Right lobe of liver (tissue), 6 donors: ENCODE results near the gene COL5A1. TPM values are rescaled to one million over a fixed set of nuclear protein-coding genes. Genes with fewer than 3 reads are reported as not detected.

Source experiments
- ATAC-seq, 4 donors: fragments of 200-7000 bp; cut with Tn5 transposase; one replicate each; pipeline ENCODE4 v1.9.1; 2020; ENCODE audit warnings: mild to moderate bottlenecking in 4 of 4, moderate library complexity in 4 of 4
- DNase-seq, 3 donors: peaks; one replicate each; pipeline ENCODE4 v3.0.0-alpha.2; 2020
- H3K27ac ChIP-seq, 3 donors: fragments of 200-600 bp; one replicate each; pipeline ENCODE4 v1.8.0; 2022
- H3K27me3 ChIP-seq, 2 donors: fragments of 200-600 bp; one replicate each; pipeline ENCODE4 v1.8.0; 2022
- H3K36me3 ChIP-seq, 4 donors: fragments of 200-600 bp; sonication (generic) in 1 of 4; one replicate each; pipeline versions ENCODE4 v1.5.1 to v1.8.0; 2017 to 2022; ENCODE audit warnings: control low read depth in 1 of 4
- H3K4me1 ChIP-seq, 4 donors: fragments of 200-600 bp; sonication (generic) in 1 of 4; one replicate each; pipeline versions ENCODE4 v1.5.1 to v1.8.0; 2017 to 2022; ENCODE audit warnings: control low read depth in 1 of 4
- H3K4me3 ChIP-seq, 3 donors: fragments of 200-600 bp; one replicate each; pipeline ENCODE4 v1.8.0; 2022
- H3K9me3 ChIP-seq, 4 donors: fragments of 200-600 bp; sonication (generic) in 1 of 4; one replicate each; pipeline versions ENCODE4 v1.5.1 to v1.8.0; 2017 to 2022; ENCODE audit warnings: control low read depth in 1 of 4
- CTCF ChIP-seq, 4 donors: fragments of 200-600 bp in 3 of 4; fragments of 450-650 bp in 1 of 4; IDR thresholded peaks; one replicate each; pipeline versions ENCODE4 v1.5.1 to v1.8.0; 2016 to 2022; ENCODE audit warnings: antibody characterized with exemption in 4 of 4, mild to moderate bottlenecking in 2 of 4
- POLR2A ChIP-seq: fragments of 450-650 bp; IDR thresholded peaks from one replicate; pipeline ENCODE4 v1.6.1; 2017; ENCODE audit warnings: antibody characterized with exemption, mild to moderate bottlenecking
- WGBS: methylation state at CpG from one replicate; pipeline ENCODE4 v1.1.6; 2018; ENCODE audit warnings: low coverage, low lambda C conversion rate; ENCODE audit not compliant: insufficient coverage; ENCODE audit errors: missing lambda C conversion rate; 5-methylcytosine and 5-hydroxymethylcytosine counted together
- intact Hi-C, 2 donors: fragments of 100-400 bp; cut with DNase I; formaldehyde crosslinking; loops; one replicate each; pipeline versions ENCODE4 v1.11.2 to v1.14.1; 2022
- total RNA-seq, 6 experiments: library from RNA; depleted of rRNA in 2 of 6; stranded (reverse); fragments of >200 nt in 2 of 6; fragmentation: NEBNext Ultra II Directional in 3 of 6; extraction: Animal tissue kit (Norgen Biotek cat#: 25700) in 3 of 6; gene quantifications; one replicate each; pipeline versions ENCODE4 v1.1.0 to v1.2.4, GENCODE V29; 2016 to 2023
- donor health status: DM: no; HTN: yes; CAD: no.
- donor health status: DM: no; HTN: no; CAD: no.
- donor health status: DM: no; HTN: no; CAD: no.
- donor health status: DM: no; HTN: yes; CAD: no.
- donor health status: DM: no; HTN: yes; CAD: no.

Gene COL5A1
- total RNA-seq, 6 experiments from 2014 or later = 1.5 to 17.0 (median 7.7) TPM

- Histone ChIP-seq H3K9me3 (no peaks in the 10 kb centered on the region), H3K4me1 (no peaks in the 10 kb centered on the region), H3K27me3 (no peaks in the 10 kb centered on the region), H3K27ac (no peak overlapping the region), H3K4me3 (no peak overlapping the region), H3K36me3 (no peaks in the 10 kb centered on the region)
- ATAC-seq = no peak
- no peak for TF ChIP-seq POLR2A
- TF ChIP-seq CTCF (IDR thresholded peaks at IDR 0.05) = no peak
- peak in 1 of 3 donors; percentile 28 for DNase-seq
- intact Hi-C loops = no loop called here
- 44% methylated on average over 15 of the region's 25 CpGs for WGBS
These were observed 227.3 kb downstream of the COL5A1 start for GRCh38 chr9:134868751-134869553.

GRCh38 chr9:134869554-134870300, 228.1 kb downstream of the COL5A1 start:
- Histone ChIP-seq H3K27ac (no peak overlapping the region), H3K9me3 (no peaks in the 10 kb centered on the region), H3K36me3 (no peaks in the 10 kb centered on the region), H3K27me3 (no peaks in the 10 kb centered on the region), H3K4me1 (no peaks in the 10 kb centered on the region), H3K4me3 (no peak overlapping the region)
- 80% methylated on average over 1 of the region's 17 CpGs for WGBS
- intact Hi-C loops = no loop called here
- peak in 1 of 3 donors; percentile 39 for DNase-seq
- no peak for ATAC-seq
- TF ChIP-seq POLR2A = no peak
- no peak for TF ChIP-seq CTCF (IDR thresholded peaks at IDR 0.05)

- Histone ChIP-seq H3K27me3 (no peaks in the 10 kb centered on the region), H3K36me3 (no peaks in the 10 kb centered on the region), H3K4me3 (no peak overlapping the region), H3K4me1 (no peaks in the 10 kb centered on the region), H3K27ac (no peak overlapping the region), H3K9me3 (no peaks in the 10 kb centered on the region)
- TF ChIP-seq POLR2A (no peak), CTCF (IDR thresholded peaks at IDR 0.05) (no peak)
- 80% methylated on average over 1 of the region's 11 CpGs for WGBS
- ATAC-seq (no peak), DNase-seq (no peak)
- intact Hi-C loops = no loop called here
These were observed 228.7 kb downstream of the COL5A1 start for GRCh38 chr9:134870301-134870694.

GRCh38 chr9:134870746-134871662, 229.4 kb downstream of the COL5A1 start:
- WGBS = 69% methylated on average over 13 of the region's 30 CpGs
- Histone ChIP-seq H3K4me3 (no peak overlapping the region), H3K9me3 (no peaks in the 10 kb centered on the region), H3K36me3 (no peaks in the 10 kb centered on the region), H3K27ac (peak overlapping the region in 1 of 3 donors; percentile 15), H3K4me1 (no peaks in the 10 kb centered on the region), H3K27me3 (no peaks in the 10 kb centered on the region)
- peak in 1 of 3 donors; percentile 38 for DNase-seq
- ATAC-seq = peak in 2 of 4 donors; percentile 22 to 36
- TF ChIP-seq POLR2A (no peak), CTCF (IDR thresholded peaks at IDR 0.05) (no peak)
- intact Hi-C loops = no loop called here
